GM10266 (cell line): ENCODE data around the gene ZNRD2.
A peak's percentile ranks its signal among the peaks of the same experiment; 100 is the strongest.

Source experiments
- DNase-seq: peaks from one replicate; pipeline ENCODE4 v3.0.0; 2012; ENCODE audit errors: extremely low spot score
- TF ChIP-seq, protein P1 (sequence below): IDR thresholded peaks from 2 replicates; pipeline ENCODE4 v1.5.1; 2012; ENCODE audit warnings: mild to moderate bottlenecking, low read depth; ENCODE audit not compliant: control insufficient read depth, insufficient read depth; ENCODE audit errors: missing control alignments

ZNRD2 gene

GRCh38 chr11:65612691-65613090, 42.4 kb downstream of the ZNRD2 start:
- no peak for DNase-seq
- TF ChIP-seq, protein P1, sequence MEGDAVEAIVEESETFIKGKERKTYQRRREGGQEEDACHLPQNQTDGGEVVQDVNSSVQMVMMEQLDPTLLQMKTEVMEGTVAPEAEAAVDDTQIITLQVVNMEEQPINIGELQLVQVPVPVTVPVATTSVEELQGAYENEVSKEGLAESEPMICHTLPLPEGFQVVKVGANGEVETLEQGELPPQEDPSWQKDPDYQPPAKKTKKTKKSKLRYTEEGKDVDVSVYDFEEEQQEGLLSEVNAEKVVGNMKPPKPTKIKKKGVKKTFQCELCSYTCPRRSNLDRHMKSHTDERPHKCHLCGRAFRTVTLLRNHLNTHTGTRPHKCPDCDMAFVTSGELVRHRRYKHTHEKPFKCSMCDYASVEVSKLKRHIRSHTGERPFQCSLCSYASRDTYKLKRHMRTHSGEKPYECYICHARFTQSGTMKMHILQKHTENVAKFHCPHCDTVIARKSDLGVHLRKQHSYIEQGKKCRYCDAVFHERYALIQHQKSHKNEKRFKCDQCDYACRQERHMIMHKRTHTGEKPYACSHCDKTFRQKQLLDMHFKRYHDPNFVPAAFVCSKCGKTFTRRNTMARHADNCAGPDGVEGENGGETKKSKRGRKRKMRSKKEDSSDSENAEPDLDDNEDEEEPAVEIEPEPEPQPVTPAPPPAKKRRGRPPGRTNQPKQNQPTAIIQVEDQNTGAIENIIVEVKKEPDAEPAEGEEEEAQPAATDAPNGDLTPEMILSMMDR = no peak

DNA sequence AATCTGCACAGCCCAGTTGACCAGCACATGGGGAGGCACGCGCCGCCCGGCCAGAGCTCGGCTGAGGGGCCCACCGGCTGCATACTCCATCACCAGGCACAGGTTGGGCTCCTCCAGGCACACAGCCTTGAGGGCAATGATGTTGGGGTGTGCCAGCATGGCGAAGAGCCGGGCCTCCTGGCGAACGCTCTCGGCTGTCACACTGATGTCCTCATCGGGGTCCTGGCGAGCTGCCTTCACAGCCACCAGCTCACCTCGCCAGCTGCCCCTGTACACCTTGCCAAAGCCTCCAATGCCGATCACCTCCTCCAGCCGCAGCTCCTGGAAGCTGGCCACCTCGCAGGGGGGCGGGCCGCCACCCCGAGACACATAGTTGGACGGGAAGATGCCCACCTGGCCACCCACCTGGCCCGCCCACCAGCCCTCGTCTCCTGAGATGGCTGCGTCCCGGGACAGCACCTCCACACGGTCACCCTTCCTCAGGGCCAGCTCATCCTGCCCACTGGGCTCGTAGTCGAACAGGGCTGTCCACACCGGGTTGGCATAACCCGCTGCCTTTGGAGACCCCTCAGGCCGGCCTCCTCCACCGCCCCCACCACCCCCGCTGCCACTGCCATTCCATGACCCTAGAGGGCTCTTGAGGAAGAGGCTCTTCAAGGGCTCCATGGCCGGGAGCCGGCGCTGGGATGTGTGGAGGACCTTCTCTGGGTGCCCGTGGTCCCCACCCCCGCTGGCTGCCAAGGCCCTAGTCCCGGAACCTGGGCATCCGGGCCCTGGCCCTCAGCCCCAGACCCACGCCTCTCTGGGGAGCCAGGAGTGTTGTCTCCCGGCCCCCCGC, 43.0 kb downstream of the ZNRD2 start:
- no peak for DNase-seq
- TF ChIP-seq, protein P1 = no peak

DNA sequence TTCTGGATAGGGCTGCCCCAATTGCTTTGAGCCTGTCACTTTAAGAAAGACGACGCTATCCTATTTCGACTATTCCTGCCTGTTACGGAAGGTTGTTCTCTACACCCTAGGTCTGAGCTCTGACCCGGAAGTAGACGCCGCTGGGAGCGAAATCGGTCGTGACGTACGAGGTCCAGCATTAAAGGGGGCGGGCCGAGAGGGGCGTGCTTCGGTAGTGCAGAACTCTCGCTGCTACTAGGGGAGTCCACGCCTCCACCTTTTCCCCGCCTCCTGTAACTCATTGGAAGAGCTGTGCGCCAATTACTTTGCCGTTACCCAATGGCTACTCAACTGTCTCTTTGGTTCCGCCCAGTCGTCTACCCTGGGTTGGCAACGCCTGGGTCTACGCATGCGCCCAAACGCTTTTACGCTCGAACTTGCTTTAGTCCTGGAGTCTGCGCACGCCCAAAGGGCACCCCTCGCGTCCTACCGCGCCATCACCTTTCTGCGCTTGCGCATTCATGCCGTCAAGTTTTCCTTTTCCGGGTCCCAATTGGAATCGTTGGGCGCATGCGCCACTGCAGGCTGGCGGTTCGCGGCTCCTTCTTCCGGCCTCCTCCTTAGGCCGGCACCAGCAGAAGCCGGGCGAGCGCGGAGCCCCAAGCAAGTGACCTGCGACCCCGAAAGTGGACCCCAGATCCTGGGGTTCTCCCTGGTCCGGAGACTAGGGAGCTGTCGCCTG, 45.1 kb downstream of the ZNRD2 start, which contains the start of gene PCNX3:
Gene PCNX3, plus strand, starts transcription at position 548 of the 721 bp plus-strand sequence. CDS start 536 bp downstream, outside the sequence.
- TF ChIP-seq, protein P1 = no peak
- DNase-seq = peak; percentile 100

GRCh38 chr11:65615950-65616574, 45.8 kb downstream of the ZNRD2 start:
- TF ChIP-seq, protein P1 = no peak
- peak; percentile 82 for DNase-seq

- no peak for DNase-seq
Observed at GRCh38 chr11:65616575-65617001, 46.3 kb downstream of the ZNRD2 start.

DNA sequence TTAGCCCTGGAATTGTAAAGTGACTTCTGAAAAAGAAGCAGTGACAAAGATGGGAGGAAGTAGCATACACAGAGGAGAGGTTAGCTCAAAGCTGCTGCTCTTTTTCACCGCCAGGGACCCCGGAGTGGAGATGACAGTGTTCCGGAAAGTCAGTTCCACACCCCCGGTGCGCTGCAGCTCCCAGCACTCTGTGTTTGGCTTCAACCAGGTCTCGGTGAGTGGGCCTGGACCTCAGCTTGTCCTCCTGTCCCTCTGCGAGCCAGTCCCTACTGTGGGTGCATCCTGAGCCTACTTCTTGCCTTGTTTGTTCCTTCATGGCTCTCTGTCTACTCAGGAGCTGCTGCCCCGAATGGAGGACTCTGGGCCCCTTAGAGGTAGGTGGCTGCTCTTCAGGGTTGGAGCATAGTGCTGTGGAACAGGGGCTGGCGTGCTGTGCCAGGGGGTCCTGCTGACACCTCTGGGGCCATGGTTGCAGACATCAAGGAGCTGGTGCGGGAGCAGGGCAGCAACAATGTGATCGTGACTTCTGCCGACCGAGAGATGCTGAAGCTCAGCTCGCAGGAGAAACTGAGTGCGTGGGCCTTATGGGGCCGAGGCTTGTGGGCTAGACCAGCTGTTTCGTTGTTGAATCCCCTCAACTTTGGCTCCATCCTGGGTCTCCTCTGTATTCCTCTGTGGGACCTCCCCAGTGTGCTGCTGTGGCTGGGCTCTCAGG, 47.0 kb downstream of the ZNRD2 start:
- TF ChIP-seq, protein P1 = no peak
- no peak for DNase-seq

More at GRCh38 chr11:65616575-65617001, 46.3 kb downstream of the ZNRD2 start:
- TF ChIP-seq, protein P1 = no peak
